Cardiac fibroblast (primary cell): ENCODE measurements around the gene EXD3.

Source experiments
- DNase-seq, 2 donors: peaks; one replicate each; pipeline versions ENCODE4 v3.0.0 to v3.0.0-alpha.2; 2010; ENCODE audit warnings: low read depth in 2 of 2
- H3K4me3 ChIP-seq, 2 donors: replicated peaks in 1 of 2; 1 replicate in 1 of 2; 2 replicates in 1 of 2; pipeline ENCODE4 v1.5.1; 2011; ENCODE audit warnings: low read depth in 2 of 2, low read length in 2 of 2, mild to moderate bottlenecking in 2 of 2, moderate library complexity in 1 of 2
- CTCF ChIP-seq: IDR thresholded peaks from one replicate; pipeline ENCODE4 v1.5.1; 2011; ENCODE audit warnings: low read depth, mild to moderate bottlenecking, low read length, inconsistent platforms

Gene EXD3

GRCh38 chr9:137319739-137320551 is 103.0 kb downstream of the EXD3 start:
- no peak for TF ChIP-seq CTCF
- DNase-seq: no peak
- no peak overlapping the region for H3K4me3 ChIP-seq

- peak; percentile 63 for TF ChIP-seq CTCF
- H3K4me3 ChIP-seq: no peak overlapping the region
- peak in 1 of 2 donors; percentile 70 for DNase-seq
Observed at GRCh38 chr9:137319011-137319738, 103.8 kb downstream of the EXD3 start.

GRCh38 chr9:137318602-137319001 is 104.4 kb downstream of the EXD3 start:
- no peak for TF ChIP-seq CTCF
- no peak overlapping the region for H3K4me3 ChIP-seq
- no peak for DNase-seq

- no peak for TF ChIP-seq CTCF
- no peak for DNase-seq
- no peak overlapping the region for H3K4me3 ChIP-seq
Observed at GRCh38 chr9:137317718-137318511, 105.0 kb downstream of the EXD3 start.

- TF ChIP-seq CTCF: no peak
- DNase-seq: no peak
Observed at GRCh38 chr9:137317021-137317717, 105.8 kb downstream of the EXD3 start.

More at GRCh38 chr9:137317021-137317717, 105.8 kb downstream of the EXD3 start:
- H3K4me3 ChIP-seq: no peak overlapping the region
